ENCODE data around the gene KDM4D. TPM values are rescaled to one million over a fixed set of nuclear protein-coding genes. Genes with fewer than 3 reads are reported as not detected.

Gene KDM4D
- total RNA-seq, 1 donor from 2014 or later: 1.8 TPM

- no peak overlapping the region for H3K4me3 Mint-ChIP-seq (ENCODE audit: unreplicated experiment)
Observed at GRCh38 chr11:94939346-94939745, 34.2 kb upstream of the KDM4D start.

GRCh38 chr11:94941131-94941530 is 32.4 kb upstream of the KDM4D start:
- no peaks in the 10 kb centered on the region for H3K36me3 Mint-ChIP-seq (ENCODE audit: low read depth, unreplicated experiment)
- H3K27me3 Mint-ChIP-seq (ENCODE audit: unreplicated experiment): peaks cover 1% of the 10 kb centered on the region
- H3K27ac Mint-ChIP-seq (ENCODE audit: unreplicated experiment): no peak overlapping the region
- DNase-seq (ENCODE audit: low spot score): no peak
- H3K4me3 Mint-ChIP-seq (ENCODE audit: unreplicated experiment): no peak overlapping the region
- no peak for TF ChIP-seq CTCF (IDR thresholded peaks at IDR 0.05; ENCODE audit: unreplicated experiment)
- H3K4me1 Mint-ChIP-seq (ENCODE audit: unreplicated experiment): peaks cover 12% of the 10 kb centered on the region
- no peaks in the 10 kb centered on the region for H3K9me3 Mint-ChIP-seq (ENCODE audit: unreplicated experiment)

More at GRCh38 chr11:94939346-94939745, 34.2 kb upstream of the KDM4D start:
- peaks cover 8% of the 10 kb centered on the region for H3K27me3 Mint-ChIP-seq (ENCODE audit: unreplicated experiment)
- H3K36me3 Mint-ChIP-seq (ENCODE audit: low read depth, unreplicated experiment): no peaks in the 10 kb centered on the region
- no peak for DNase-seq (ENCODE audit: low spot score)
- H3K27ac Mint-ChIP-seq (ENCODE audit: unreplicated experiment): no peak overlapping the region
- no peaks in the 10 kb centered on the region for H3K9me3 Mint-ChIP-seq (ENCODE audit: unreplicated experiment)
- peaks cover 28% of the 10 kb centered on the region for H3K4me1 Mint-ChIP-seq (ENCODE audit: unreplicated experiment)
- TF ChIP-seq CTCF (IDR thresholded peaks at IDR 0.05; ENCODE audit: unreplicated experiment): no peak

GRCh38 chr11:94946812-94947211 is 26.7 kb upstream of the KDM4D start:
- no peaks in the 10 kb centered on the region for H3K27me3 Mint-ChIP-seq (ENCODE audit: unreplicated experiment)
- no peak for DNase-seq (ENCODE audit: low spot score)
- H3K36me3 Mint-ChIP-seq (ENCODE audit: low read depth, unreplicated experiment): no peaks in the 10 kb centered on the region
- no peaks in the 10 kb centered on the region for H3K9me3 Mint-ChIP-seq (ENCODE audit: unreplicated experiment)
- TF ChIP-seq CTCF (IDR thresholded peaks at IDR 0.05; ENCODE audit: unreplicated experiment): no peak
- no peak overlapping the region for H3K27ac Mint-ChIP-seq (ENCODE audit: unreplicated experiment)
- no peak overlapping the region for H3K4me3 Mint-ChIP-seq (ENCODE audit: unreplicated experiment)
- peaks cover 10% of the 10 kb centered on the region for H3K4me1 Mint-ChIP-seq (ENCODE audit: unreplicated experiment)

- no peak for DNase-seq (ENCODE audit: low spot score)
- H3K4me1 Mint-ChIP-seq (ENCODE audit: unreplicated experiment): peaks cover 10% of the 10 kb centered on the region
- no peaks in the 10 kb centered on the region for H3K27me3 Mint-ChIP-seq (ENCODE audit: unreplicated experiment)
- H3K9me3 Mint-ChIP-seq (ENCODE audit: unreplicated experiment): no peaks in the 10 kb centered on the region
- H3K4me3 Mint-ChIP-seq (ENCODE audit: unreplicated experiment): no peak overlapping the region
- TF ChIP-seq CTCF (IDR thresholded peaks at IDR 0.05; ENCODE audit: unreplicated experiment): no peak
- no peak overlapping the region for H3K27ac Mint-ChIP-seq (ENCODE audit: unreplicated experiment)
- H3K36me3 Mint-ChIP-seq (ENCODE audit: low read depth, unreplicated experiment): no peaks in the 10 kb centered on the region
Observed at GRCh38 chr11:94948070-94948617, 25.4 kb upstream of the KDM4D start.

- H3K27me3 Mint-ChIP-seq (ENCODE audit: unreplicated experiment): no peaks in the 10 kb centered on the region
- TF ChIP-seq CTCF (IDR thresholded peaks at IDR 0.05; ENCODE audit: unreplicated experiment): no peak
- H3K4me1 Mint-ChIP-seq (ENCODE audit: unreplicated experiment): peaks cover 4% of the 10 kb centered on the region
- no peak for DNase-seq (ENCODE audit: low spot score)
- no peaks in the 10 kb centered on the region for H3K9me3 Mint-ChIP-seq (ENCODE audit: unreplicated experiment)
- peaks cover 2% of the 10 kb centered on the region for H3K36me3 Mint-ChIP-seq (ENCODE audit: low read depth, unreplicated experiment)
- H3K4me3 Mint-ChIP-seq (ENCODE audit: unreplicated experiment): no peak overlapping the region
- H3K27ac Mint-ChIP-seq (ENCODE audit: unreplicated experiment): no peak overlapping the region
Observed at GRCh38 chr11:94954753-94955152, 18.8 kb upstream of the KDM4D start.
